Smooth muscle cell (in vitro differentiated cells): ENCODE measurements around the gene FOXB2. TPM values are rescaled to one million over a fixed set of nuclear protein-coding genes. Genes with fewer than 3 reads are reported as not detected.

Experiments used
- DNase-seq: peaks from one replicate; lab custom pipeline; 2025; ENCODE audit not compliant: unreplicated experiment; lab: John Stamatoyannopoulos, UW
- H2AFZ ChIP-seq: fragments of 200-600 bp; sonication (generic); 2 replicates; pipeline ENCODE4 v1.6.0; 2016; ENCODE audit warnings: antibody characterized with exemption, low read depth, mild to moderate bottlenecking
- H3F3A ChIP-seq: fragments of 200-600 bp; sonication (generic); 2 replicates; pipeline ENCODE4 v1.6.0; 2017; ENCODE audit warnings: antibody characterized with exemption, low read depth
- H3K27ac ChIP-seq: fragments of 200-600 bp; sonication (generic); 2 replicates; pipeline ENCODE4 v1.5.1; 2016; ENCODE audit warnings: low read depth, mild to moderate bottlenecking
- H3K27me3 ChIP-seq: fragments of 200-600 bp; sonication (generic); 2 replicates; pipeline ENCODE4 v1.6.1; 2016; ENCODE audit warnings: low read depth, mild to moderate bottlenecking
- H3K36me3 ChIP-seq: fragments of 200-600 bp; sonication (generic); 2 replicates; pipeline ENCODE4 v1.5.1; 2016; ENCODE audit warnings: low read depth
- H3K4me1 ChIP-seq: fragments of 200-600 bp; sonication (generic); 2 replicates; pipeline ENCODE4 v1.5.1; 2016; ENCODE audit warnings: low read depth
- H3K4me2 ChIP-seq: fragments of 200-600 bp; sonication (generic); 2 replicates; pipeline ENCODE4 v1.6.0; 2016; ENCODE audit warnings: mild to moderate bottlenecking
- H3K4me3 ChIP-seq: fragments of 200-600 bp; sonication (generic); 2 replicates; pipeline ENCODE4 v1.5.1; 2016; ENCODE audit warnings: mild to moderate bottlenecking
- H3K79me2 ChIP-seq: fragments of 200-600 bp; sonication (generic); 2 replicates; pipeline ENCODE4 v1.6.0; 2016; ENCODE audit warnings: low read depth, mild to moderate bottlenecking
- H3K9ac ChIP-seq: fragments of 200-600 bp; sonication (generic); 2 replicates; pipeline ENCODE4 v1.6.0; 2016; ENCODE audit warnings: low read depth
- H3K9me3 ChIP-seq: fragments of 200-600 bp; sonication (generic); replicated peaks from 2 replicates; pipeline ENCODE4 v1.5.1; 2016; ENCODE audit warnings: low read depth
- H4K20me1 ChIP-seq: fragments of 200-600 bp; sonication (generic); 2 replicates; pipeline ENCODE4 v1.6.0; 2016; ENCODE audit warnings: low read depth
- CTCF ChIP-seq: fragments of 200-600 bp; sonication (generic); IDR thresholded peaks from 2 replicates; pipeline ENCODE4 v1.5.1; 2017; ENCODE audit warnings: borderline replicate concordance, mild to moderate bottlenecking, antibody characterized with exemption; ENCODE audit not compliant: insufficient read depth, poor library complexity, severe bottlenecking
- WGBS: methylation state at CpG from one replicate; pipeline ENCODE4 v1.1.7; 2016; ENCODE audit warnings: low lambda C conversion rate; 5-methylcytosine and 5-hydroxymethylcytosine counted together
- polyA plus RNA-seq: library from polyadenylated mRNA; unstranded; fragments of >200 nt; fragmentation: Nextera tagmentation; extraction: Ambion mirVana; gene quantifications from 2 replicates; pipeline ENCODE4 v1.2.1, GENCODE V29; 2016
- total RNA-seq: library from RNA; depleted of rRNA; stranded (reverse); fragments of >200 nt; gene quantifications from 2 replicates; pipeline ENCODE4 v1.2.3, GENCODE V29; 2014

The FOXB2 gene
- total and polyA plus RNA-seq, 2 experiments from 2014 or later, result not detected

GRCh38 chr9:77003366-77003765 lies 16.1 kb upstream of the FOXB2 start:
- H4K20me1 ChIP-seq, result no peaks in the 10 kb centered on the region
- no peaks in the 10 kb centered on the region for H3K4me1 ChIP-seq
- DNase-seq, result no peak
- H2AFZ ChIP-seq, result no peak overlapping the region
- no peaks in the 10 kb centered on the region for H3K79me2 ChIP-seq
- no peaks in the 10 kb centered on the region for H3K36me3 ChIP-seq
- WGBS, result 93% methylated on average over 3 of the region's 3 CpGs
- H3K4me2 ChIP-seq, result no peak overlapping the region
- no peak for TF ChIP-seq CTCF
- no peaks in the 10 kb centered on the region for H3F3A ChIP-seq
- H3K27ac ChIP-seq, result no peak overlapping the region
- no peak overlapping the region for H3K9ac ChIP-seq
- no peaks in the 10 kb centered on the region for H3K9me3 ChIP-seq
- H3K27me3 ChIP-seq, result peaks cover 11% of the 10 kb centered on the region
- no peak overlapping the region for H3K4me3 ChIP-seq

GRCh38 chr9:77005216-77005615 lies 14.2 kb upstream of the FOXB2 start:
- H3K27ac ChIP-seq, result no peak overlapping the region
- 86% methylated on average over 4 of the region's 4 CpGs for WGBS
- no peak overlapping the region for H3K4me3 ChIP-seq
- no peak overlapping the region for H2AFZ ChIP-seq
- no peaks in the 10 kb centered on the region for H3K4me1 ChIP-seq
- no peaks in the 10 kb centered on the region for H4K20me1 ChIP-seq
- H3K4me2 ChIP-seq, result no peak overlapping the region
- no peaks in the 10 kb centered on the region for H3K36me3 ChIP-seq
- no peaks in the 10 kb centered on the region for H3K9me3 ChIP-seq
- H3K27me3 ChIP-seq, result peaks cover 29% of the 10 kb centered on the region
- no peak for TF ChIP-seq CTCF
- no peaks in the 10 kb centered on the region for H3F3A ChIP-seq
- no peaks in the 10 kb centered on the region for H3K79me2 ChIP-seq
- DNase-seq, result no peak
- no peak overlapping the region for H3K9ac ChIP-seq

GRCh38 chr9:77010527-77010926 lies 8.9 kb upstream of the FOXB2 start:
- TF ChIP-seq CTCF, result no peak
- H3K4me3 ChIP-seq, result no peak overlapping the region
- WGBS, result 81% methylated on average over 5 of the region's 5 CpGs
- H3K27ac ChIP-seq, result no peak overlapping the region
- no peak overlapping the region for H3K4me2 ChIP-seq
- peaks cover 83% of the 10 kb centered on the region for H3K27me3 ChIP-seq
- no peaks in the 10 kb centered on the region for H3F3A ChIP-seq
- no peak overlapping the region for H2AFZ ChIP-seq
- no peaks in the 10 kb centered on the region for H3K9me3 ChIP-seq
- no peak overlapping the region for H3K9ac ChIP-seq
- peaks cover 16% of the 10 kb centered on the region for H3K4me1 ChIP-seq
- H3K79me2 ChIP-seq, result no peaks in the 10 kb centered on the region
- no peak for DNase-seq
- H4K20me1 ChIP-seq, result no peaks in the 10 kb centered on the region
- H3K36me3 ChIP-seq, result no peaks in the 10 kb centered on the region
